ENCODE measurements around the gene TBX18. TPM values are rescaled to one million over a fixed set of nuclear protein-coding genes. Genes with fewer than 3 reads are reported as not detected.

Gene TBX18
- total and polyA plus RNA-seq, 10 donors = under 0.01 to 0.17 (median 0.03) TPM; not detected in 5

GRCh38 chr6:84771756-84772356 lies 7.5 kb upstream of the TBX18 start:
- Histone ChIP-seq H3K4me1 (peaks cover 0 to 23% (median 15%) of the 10 kb centered on the region in 6 donors), H3K36me3 (no peaks in the 10 kb centered on the region), H3K4me3 (no peak overlapping the region), H3K9me3 (peaks cover 0 to 15% (median 0%) of the 10 kb centered on the region in 8 donors), H3K27me3 (replicated peaks in 1 of 7) (peaks cover 15 to 100% (median 98%) of the 10 kb centered on the region in 7 donors), H3K27ac (no peak overlapping the region)
- intact Hi-C loops (cut with DNase I; ENCODE audit: low total_unique reads) = no loop called here
- TF ChIP-seq CTCF (IDR thresholded peaks at IDR 0.05 in 8 of 11, conservative IDR thresholded peaks at IDR 0.05 in 3 of 11) = no peak
- TF ChIP-seq POLR2A (IDR thresholded peaks at IDR 0.05) = no peak
- TF ChIP-seq POLR2AphosphoS5 (IDR thresholded peaks at IDR 0.05) = no peak
- no peak for DNase-seq
- WGBS, 5 donors = 11 to 14% (median 12%) methylated on average over 16 of the region's 16 CpGs

- TF ChIP-seq POLR2AphosphoS5 (IDR thresholded peaks at IDR 0.05) (no peak), CTCF (IDR thresholded peaks at IDR 0.05 in 8 of 11, conservative IDR thresholded peaks at IDR 0.05 in 3 of 11) (no peak), POLR2A (IDR thresholded peaks at IDR 0.05) (no peak)
These were observed 6.8 kb upstream of the TBX18 start for GRCh38 chr6:84771125-84771755.

GRCh38 chr6:84770521-84770920 lies 6.1 kb upstream of the TBX18 start:
- intact Hi-C loops (cut with DNase I; ENCODE audit: low total_unique reads) = no loop called here
- 11 to 28% (median 18%) methylated on average over 5 of the region's 5 CpGs for WGBS, 5 donors
- Histone ChIP-seq H3K27me3 (replicated peaks in 1 of 7) (peaks cover 21 to 100% (median 98%) of the 10 kb centered on the region in 7 donors), H3K9me3 (peaks cover 0 to 27% (median 0%) of the 10 kb centered on the region in 8 donors), H3K27ac (no peak overlapping the region), H3K4me3 (no peak overlapping the region), H3K36me3 (no peaks in the 10 kb centered on the region), H3K4me1 (peaks cover 0 to 23% (median 15%) of the 10 kb centered on the region in 6 donors)
- TF ChIP-seq POLR2A (IDR thresholded peaks at IDR 0.05) (no peak), CTCF (IDR thresholded peaks at IDR 0.05 in 8 of 11, conservative IDR thresholded peaks at IDR 0.05 in 3 of 11) (no peak), POLR2AphosphoS5 (IDR thresholded peaks at IDR 0.05) (no peak)
- no peak for DNase-seq

More at GRCh38 chr6:84771125-84771755, 6.8 kb upstream of the TBX18 start:
- H3K36me3 ChIP-seq = no peaks in the 10 kb centered on the region
- H3K27me3 ChIP-seq (replicated peaks in 1 of 7) = peaks cover 21 to 100% (median 98%) of the 10 kb centered on the region in 7 donors
- no peak overlapping the region for H3K27ac ChIP-seq
- peaks cover 0 to 23% (median 15%) of the 10 kb centered on the region in 6 donors for H3K4me1 ChIP-seq
- intact Hi-C loops (cut with DNase I; ENCODE audit: low total_unique reads) = no loop called here
- no peak for DNase-seq
- H3K9me3 ChIP-seq = peaks cover 0 to 20% (median 0%) of the 10 kb centered on the region in 8 donors
- no peak overlapping the region for H3K4me3 ChIP-seq
- 10 to 20% (median 16%) methylated on average over 6 of the region's 6 CpGs for WGBS, 5 donors

- no peaks in the 10 kb centered on the region for H3K36me3 ChIP-seq
- H3K4me3 ChIP-seq = no peak overlapping the region
- peaks cover 0 to 33% (median 0%) of the 10 kb centered on the region in 8 donors for H3K9me3 ChIP-seq
- peaks cover 21 to 100% (median 98%) of the 10 kb centered on the region in 7 donors for H3K27me3 ChIP-seq (replicated peaks in 1 of 7)
- peaks cover 2 to 22% (median 13%) of the 10 kb centered on the region in 6 donors for H3K4me1 ChIP-seq
- DNase-seq = no peak
- no peak overlapping the region for H3K27ac ChIP-seq
- TF ChIP-seq POLR2A (IDR thresholded peaks at IDR 0.05) = no peak
- TF ChIP-seq CTCF (IDR thresholded peaks at IDR 0.05 in 8 of 11, conservative IDR thresholded peaks at IDR 0.05 in 3 of 11) = no peak
- TF ChIP-seq POLR2AphosphoS5 (IDR thresholded peaks at IDR 0.05) = no peak
- intact Hi-C loops (cut with DNase I; ENCODE audit: low total_unique reads) = no loop called here
- 5 to 11% (median 9%) methylated on average over 5 of the region's 5 CpGs for WGBS, 5 donors
These were observed 4.9 kb upstream of the TBX18 start for GRCh38 chr6:84769306-84769705.
